GM12872 (cell line): ENCODE results near the gene SYNGR3.

Source experiments
- TF ChIP-seq, protein P1 (sequence below): IDR thresholded peaks from 3 replicates; pipeline ENCODE4 v1.5.1; 2011; ENCODE audit warnings: low read depth, mild to moderate bottlenecking, low read length, moderate library complexity; ENCODE audit not compliant: insufficient read depth

The SYNGR3 gene

DNA sequence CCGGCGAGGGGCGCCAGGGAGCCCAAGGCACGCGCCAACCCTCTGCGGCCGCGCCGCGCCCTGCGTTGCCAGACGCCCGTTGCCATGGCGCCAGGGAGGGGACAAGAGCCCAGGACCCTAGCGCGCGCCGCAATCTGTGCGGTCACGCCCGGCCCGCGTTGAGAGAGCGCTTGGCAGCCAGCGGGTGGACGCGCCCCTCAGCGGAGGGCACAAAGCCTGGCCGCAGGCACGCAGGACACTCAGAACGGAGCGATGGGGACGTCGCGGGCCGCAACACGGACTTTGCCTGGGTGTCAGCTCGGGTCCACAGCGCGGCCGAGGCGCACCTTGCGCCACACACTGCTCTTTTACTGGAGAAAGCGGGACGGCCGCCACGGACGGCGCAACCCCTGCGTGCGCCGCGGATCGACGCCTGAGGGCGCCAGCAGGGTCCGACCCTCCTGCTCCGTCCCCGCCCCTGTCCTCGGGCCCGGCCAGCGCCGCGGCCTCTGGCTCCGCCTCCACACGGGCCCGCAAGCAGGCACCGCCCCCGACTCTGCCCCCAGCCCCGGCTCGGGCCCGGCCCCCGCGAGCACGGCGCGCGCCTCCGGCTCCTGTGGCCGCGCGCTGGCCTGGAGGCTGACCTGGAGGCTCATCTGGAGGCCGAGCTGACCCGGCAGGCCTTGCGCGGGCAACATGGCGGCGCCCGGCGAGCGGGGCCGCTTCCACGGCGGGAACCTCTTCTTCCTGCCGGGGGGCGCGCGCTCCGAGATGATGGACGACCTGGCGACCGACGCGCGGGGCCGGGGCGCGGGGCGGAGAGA lies 6.0 kb upstream of the SYNGR3 start, which contains the start of gene GFER:
Gene GFER, plus strand, starts transcription at position 650 of the 803 bp plus-strand sequence. Its CDS starts 26 bp downstream, at position 676.
- TF ChIP-seq, protein P1, sequence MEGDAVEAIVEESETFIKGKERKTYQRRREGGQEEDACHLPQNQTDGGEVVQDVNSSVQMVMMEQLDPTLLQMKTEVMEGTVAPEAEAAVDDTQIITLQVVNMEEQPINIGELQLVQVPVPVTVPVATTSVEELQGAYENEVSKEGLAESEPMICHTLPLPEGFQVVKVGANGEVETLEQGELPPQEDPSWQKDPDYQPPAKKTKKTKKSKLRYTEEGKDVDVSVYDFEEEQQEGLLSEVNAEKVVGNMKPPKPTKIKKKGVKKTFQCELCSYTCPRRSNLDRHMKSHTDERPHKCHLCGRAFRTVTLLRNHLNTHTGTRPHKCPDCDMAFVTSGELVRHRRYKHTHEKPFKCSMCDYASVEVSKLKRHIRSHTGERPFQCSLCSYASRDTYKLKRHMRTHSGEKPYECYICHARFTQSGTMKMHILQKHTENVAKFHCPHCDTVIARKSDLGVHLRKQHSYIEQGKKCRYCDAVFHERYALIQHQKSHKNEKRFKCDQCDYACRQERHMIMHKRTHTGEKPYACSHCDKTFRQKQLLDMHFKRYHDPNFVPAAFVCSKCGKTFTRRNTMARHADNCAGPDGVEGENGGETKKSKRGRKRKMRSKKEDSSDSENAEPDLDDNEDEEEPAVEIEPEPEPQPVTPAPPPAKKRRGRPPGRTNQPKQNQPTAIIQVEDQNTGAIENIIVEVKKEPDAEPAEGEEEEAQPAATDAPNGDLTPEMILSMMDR = peak; percentile 56

DNA sequence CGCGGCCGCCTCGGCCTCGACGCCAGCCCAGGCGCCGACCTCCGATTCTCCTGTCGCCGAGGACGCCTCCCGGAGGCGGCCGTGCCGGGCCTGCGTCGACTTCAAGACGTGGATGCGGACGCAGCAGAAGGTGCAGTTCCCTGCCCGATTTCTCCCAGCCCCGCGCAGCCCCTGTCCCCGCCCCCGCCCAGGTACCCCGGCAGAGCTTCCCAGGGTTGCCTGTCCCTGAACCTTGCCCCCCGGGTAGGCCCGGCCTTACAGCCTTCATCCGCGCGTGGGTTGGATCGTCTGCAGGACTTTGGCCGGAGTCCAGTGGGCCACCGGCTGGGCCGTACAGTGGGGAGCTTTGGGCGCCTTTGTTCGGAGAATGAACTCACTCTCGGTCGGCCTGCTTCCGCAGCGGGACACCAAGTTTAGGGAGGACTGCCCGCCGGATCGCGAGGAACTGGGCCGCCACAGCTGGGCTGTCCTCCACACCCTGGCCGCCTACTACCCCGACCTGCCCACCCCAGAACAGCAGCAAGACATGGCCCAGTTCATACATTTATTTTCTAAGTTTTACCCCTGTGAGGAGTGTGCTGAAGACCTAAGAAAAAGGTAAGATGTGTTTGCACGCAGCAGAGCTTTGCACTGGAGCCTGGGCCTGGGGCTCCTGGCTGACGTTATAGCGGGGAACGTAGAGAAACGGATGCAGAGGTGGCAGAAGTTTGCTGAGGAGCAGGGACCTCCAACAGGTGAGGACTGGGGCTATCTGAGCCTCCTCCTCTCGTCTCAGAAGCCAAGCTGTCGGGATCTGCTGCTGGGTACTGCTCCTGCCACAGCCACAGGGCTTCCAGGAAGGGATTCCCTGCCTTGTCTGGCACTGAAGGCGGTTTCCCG lies 5.2 kb upstream of the SYNGR3 start:
- TF ChIP-seq, protein P1 = no peak

DNA sequence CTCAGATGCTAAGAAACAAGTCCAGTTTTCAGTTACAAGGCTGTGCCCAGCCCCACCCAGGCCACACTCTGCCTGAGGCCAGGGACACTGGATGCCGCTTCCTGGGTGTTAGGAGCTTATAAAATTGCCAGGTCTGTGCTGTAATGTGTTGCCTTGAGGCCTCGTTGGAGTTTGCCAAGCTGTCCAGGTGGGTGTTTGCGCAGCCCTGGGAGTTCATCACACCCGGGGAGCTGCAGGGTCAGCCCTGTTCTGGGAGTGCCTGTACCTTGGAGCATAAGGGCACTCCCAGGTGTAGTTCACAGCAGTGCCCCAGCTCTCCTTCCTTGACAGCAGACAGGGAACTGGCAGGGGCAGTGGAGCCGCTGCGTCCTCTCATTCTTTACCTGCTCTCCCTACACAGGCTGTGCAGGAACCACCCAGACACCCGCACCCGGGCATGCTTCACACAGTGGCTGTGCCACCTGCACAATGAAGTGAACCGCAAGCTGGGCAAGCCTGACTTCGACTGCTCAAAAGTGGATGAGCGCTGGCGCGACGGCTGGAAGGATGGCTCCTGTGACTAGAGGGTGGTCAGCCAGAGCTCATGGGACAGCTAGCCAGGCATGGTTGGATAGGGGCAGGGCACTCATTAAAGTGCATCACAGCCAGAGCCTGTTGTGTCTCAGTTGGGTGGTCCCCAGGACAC lies 4.2 kb upstream of the SYNGR3 start:
- TF ChIP-seq, protein P1 = no peak

DNA sequence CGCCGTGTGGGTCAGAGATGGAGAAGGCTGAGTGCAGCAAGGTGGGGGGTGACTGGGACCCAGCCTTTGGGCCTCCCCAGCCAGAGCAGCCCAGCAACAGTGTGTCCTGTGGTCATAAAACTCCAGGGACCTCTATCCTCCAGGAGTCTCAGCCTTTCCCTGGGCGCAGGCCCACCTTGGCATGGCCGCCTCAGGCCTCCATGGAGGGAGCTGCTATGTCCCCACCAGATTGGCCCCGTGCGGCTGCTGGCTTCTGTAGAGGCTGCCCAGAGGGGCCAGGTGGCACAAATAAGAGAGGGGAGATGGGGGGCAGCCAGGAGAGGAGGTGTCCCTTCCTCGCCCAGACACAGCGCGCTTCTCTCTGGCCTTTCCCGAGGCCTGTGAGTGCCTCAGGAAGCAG lies 2.6 kb upstream of the SYNGR3 start:
- TF ChIP-seq, protein P1 = no peak

DNA sequence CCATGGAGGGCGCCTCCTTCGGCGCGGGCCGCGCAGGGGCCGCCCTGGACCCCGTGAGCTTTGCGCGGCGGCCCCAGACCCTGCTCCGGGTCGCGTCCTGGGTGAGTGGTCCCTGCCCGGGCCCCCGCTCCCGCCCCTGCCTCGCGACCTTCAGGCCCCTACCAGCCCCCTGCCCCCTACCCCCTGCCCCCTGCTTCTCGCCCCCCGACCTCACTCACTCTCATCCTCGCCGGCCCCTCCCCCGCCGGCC lies 256 bp downstream of the SYNGR3 start:
- TF ChIP-seq, protein P1 = no peak

DNA sequence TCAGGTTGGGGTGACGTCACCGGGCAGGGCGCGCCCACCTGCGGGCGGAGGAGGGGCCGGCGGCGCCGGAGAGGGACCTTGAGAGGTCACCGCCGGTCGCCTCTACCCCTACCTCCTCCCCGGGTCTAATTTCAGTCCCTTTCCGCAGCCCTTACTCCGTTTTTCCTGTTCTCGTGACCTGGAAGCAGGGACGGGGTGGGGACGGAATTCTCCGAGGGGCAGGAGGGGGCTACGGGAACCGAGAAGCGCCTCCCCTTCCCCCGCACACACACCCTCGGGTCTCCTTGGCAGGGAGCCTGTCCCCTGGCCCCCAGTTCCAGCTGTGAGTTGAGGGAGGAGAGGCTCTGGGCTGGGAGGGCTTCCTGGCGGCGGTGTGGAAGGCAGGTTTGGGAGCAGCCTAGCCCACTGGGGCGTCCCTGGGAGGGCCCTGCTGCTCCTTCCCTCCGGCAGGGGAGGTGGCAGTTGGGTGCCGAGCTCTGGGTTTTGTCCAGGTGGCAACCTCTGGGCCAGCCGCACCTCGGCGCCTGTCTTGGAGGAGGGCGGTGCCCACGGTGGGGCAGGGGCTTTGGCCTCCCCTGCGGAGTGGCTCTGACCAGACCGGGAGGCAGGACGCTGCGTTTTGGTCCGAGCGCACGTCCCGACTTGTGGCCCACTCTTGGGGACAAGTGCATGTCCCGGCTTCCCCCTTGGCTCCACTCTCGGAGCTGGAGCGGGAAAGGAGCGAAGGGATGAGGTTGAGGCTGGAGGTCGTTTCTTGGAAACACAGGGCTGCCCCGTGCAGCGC lies 773 bp downstream of the SYNGR3 start:
- TF ChIP-seq, protein P1 = no peak
